Thyroid gland (tissue), 4 donors: ENCODE measurements around the gene LRFN2. TPM values are rescaled to one million over a fixed set of nuclear protein-coding genes. Genes with fewer than 3 reads are reported as not detected.

Source experiments
- DNase-seq, 2 donors: peaks; one replicate each; pipeline ENCODE4 v3.0.0-alpha.2; 2019
- H3K27ac ChIP-seq, 3 donors: fragments of 200-600 bp; sonication (generic); 1 replicate in 2 of 3; 2 replicates in 1 of 3; pipeline ENCODE4 v1.5.1; 2016 to 2019; ENCODE audit warnings: mild to moderate bottlenecking in 1 of 3, moderate library complexity in 1 of 3
- H3K27me3 ChIP-seq: fragments of 200-600 bp; sonication (generic); one replicate; pipeline ENCODE4 v1.5.1; 2019
- H3K36me3 ChIP-seq, 2 donors: fragments of 200-600 bp; sonication (generic); one replicate each; pipeline ENCODE4 v1.5.1; 2016 to 2019
- H3K4me1 ChIP-seq, 2 donors: fragments of 200-600 bp; sonication (generic); one replicate each; pipeline ENCODE4 v1.5.1; 2017 to 2019
- H3K4me3 ChIP-seq, 3 donors: fragments of 200-600 bp; sonication (generic); replicated peaks in 1 of 3; 1 replicate in 2 of 3; 2 replicates in 1 of 3; pipeline ENCODE4 v1.5.1; 2016; ENCODE audit warnings: mild to moderate bottlenecking in 1 of 3
- H3K9me3 ChIP-seq: fragments of 200-600 bp; sonication (generic); one replicate; pipeline ENCODE4 v1.5.1; 2017
- CTCF ChIP-seq, 6 experiments: fragments of 200-600 bp in 3 of 6; fragments of 450-650 bp in 3 of 6; sonication (generic) in 3 of 6; IDR thresholded peaks; one replicate each; pipeline ENCODE4 v1.5.1; 2016 to 2019; ENCODE audit warnings: antibody characterized with exemption in 6 of 6, mild to moderate bottlenecking in 2 of 6, inconsistent platforms in 1 of 6, moderate library complexity in 1 of 6
- POLR2A ChIP-seq, 2 donors: fragments of 450-650 bp; IDR thresholded peaks; one replicate each; pipeline ENCODE4 v1.6.1; 2017; ENCODE audit warnings: antibody characterized with exemption in 2 of 2, mild to moderate bottlenecking in 2 of 2, moderate library complexity in 1 of 2
- WGBS, 2 donors: methylation state at CpG; one replicate each; pipeline ENCODE4 v1.1.5; 2017; 5-methylcytosine and 5-hydroxymethylcytosine counted together
- intact Hi-C: fragments of 100-400 bp; cut with DNase I; formaldehyde crosslinking; loops from one replicate; pipeline ENCODE4 v1.15.1; 2023
- total RNA-seq, 4 donors: library from RNA; depleted of rRNA; stranded (reverse); fragments of >200 nt; gene quantifications; one replicate each; pipeline ENCODE4 v1.2.3, GENCODE V29; 2016

LRFN2 gene
- total RNA-seq, 4 donors from 2014 or later, result 0.13 TPM; not detected in 3

GRCh38 chr6:40444811-40445210 is 142.4 kb downstream of the LRFN2 start:
- H3K36me3 ChIP-seq, result no peaks in the 10 kb centered on the region
- H3K4me3 ChIP-seq, result no peak overlapping the region
- H3K4me1 ChIP-seq, result no peaks in the 10 kb centered on the region
- no peak for DNase-seq
- 29 to 46% methylated on average over 1 of the region's 1 CpG for WGBS, 2 donors
- H3K27ac ChIP-seq, result no peak overlapping the region
- H3K9me3 ChIP-seq, result no peaks in the 10 kb centered on the region
- intact Hi-C loops, result no loop called here
- TF ChIP-seq POLR2A (IDR thresholded peaks at IDR 0.05) (no peak), CTCF (IDR thresholded peaks at IDR 0.05) (no peak)
- H3K27me3 ChIP-seq, result no peaks in the 10 kb centered on the region

DNA sequence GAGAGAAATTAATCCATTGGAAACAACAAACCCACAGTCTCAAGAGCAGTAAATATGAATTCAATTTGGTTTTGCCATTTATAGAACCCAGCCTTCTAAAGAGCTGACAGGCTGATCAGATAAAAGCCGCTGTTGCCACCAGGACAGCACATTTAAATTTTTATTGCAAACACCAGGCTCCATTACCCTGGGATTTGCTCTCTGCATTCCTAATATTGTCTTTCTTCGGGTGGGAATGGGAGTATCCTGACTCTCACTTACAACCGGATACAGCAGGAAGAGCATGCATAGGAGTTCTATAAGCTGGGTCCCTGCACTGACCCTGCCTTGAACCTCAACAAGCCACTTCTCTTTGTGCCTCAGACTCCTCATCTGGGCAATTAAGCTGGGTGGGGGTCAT is 142.9 kb downstream of the LRFN2 start:
- Histone ChIP-seq H3K9me3 (no peaks in the 10 kb centered on the region), H3K4me3 (no peak overlapping the region), H3K36me3 (no peaks in the 10 kb centered on the region), H3K4me1 (no peaks in the 10 kb centered on the region), H3K27ac (no peak overlapping the region), H3K27me3 (no peaks in the 10 kb centered on the region)
- no peak for DNase-seq
- intact Hi-C loops, result no loop called here
- 59 to 72% methylated on average over 3 of the region's 3 CpGs for WGBS, 2 donors
- TF ChIP-seq CTCF (IDR thresholded peaks at IDR 0.05), result no peak
- TF ChIP-seq POLR2A (IDR thresholded peaks at IDR 0.05), result no peak

DNA sequence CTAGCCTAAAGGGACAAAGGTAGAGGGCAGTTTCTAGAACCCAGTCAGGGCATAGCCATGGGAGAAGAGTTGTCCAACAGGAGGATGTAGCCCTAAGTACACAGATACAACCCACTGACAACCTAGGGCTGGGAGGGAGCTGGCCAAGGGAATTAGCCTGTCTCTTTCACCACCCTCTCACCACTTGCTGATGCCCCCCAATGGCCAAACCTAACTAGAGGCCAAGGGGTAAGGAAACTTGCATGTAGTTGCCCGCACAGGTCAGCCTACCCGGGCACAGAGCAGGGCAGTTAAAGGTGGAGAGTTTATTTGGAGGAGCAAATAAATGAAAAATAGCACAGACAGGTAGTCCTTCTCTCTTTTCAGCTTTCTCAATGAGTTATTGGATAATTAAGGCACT is 143.3 kb downstream of the LRFN2 start:
- WGBS, 2 donors, result 96 to 97% methylated on average over 2 of the region's 2 CpGs

GRCh38 chr6:40442591-40442990 is 144.6 kb downstream of the LRFN2 start:
- 82 to 96% methylated on average over 3 of the region's 3 CpGs for WGBS, 2 donors
- H3K4me1 ChIP-seq, result no peaks in the 10 kb centered on the region
- no peaks in the 10 kb centered on the region for H3K36me3 ChIP-seq
- DNase-seq, result no peak
- H3K27me3 ChIP-seq, result no peaks in the 10 kb centered on the region
- H3K4me3 ChIP-seq, result no peak overlapping the region
- TF ChIP-seq POLR2A (IDR thresholded peaks at IDR 0.05) (no peak), CTCF (IDR thresholded peaks at IDR 0.05) (no peak)
- H3K9me3 ChIP-seq, result no peaks in the 10 kb centered on the region
- no peak overlapping the region for H3K27ac ChIP-seq
- intact Hi-C loops, result no loop called here

More for the DNA sequence above, 143.3 kb downstream of the LRFN2 start:
- Histone ChIP-seq H3K27me3 (no peaks in the 10 kb centered on the region), H3K4me1 (no peaks in the 10 kb centered on the region), H3K4me3 (no peak overlapping the region), H3K36me3 (no peaks in the 10 kb centered on the region), H3K9me3 (no peaks in the 10 kb centered on the region), H3K27ac (no peak overlapping the region)
- no peak for DNase-seq
- intact Hi-C loops, result no loop called here
- no peak for TF ChIP-seq CTCF (IDR thresholded peaks at IDR 0.05)
- TF ChIP-seq POLR2A (IDR thresholded peaks at IDR 0.05), result no peak

- intact Hi-C loops, result no loop called here
- no peak for TF ChIP-seq POLR2A (IDR thresholded peaks at IDR 0.05)
- no peak for TF ChIP-seq CTCF (IDR thresholded peaks at IDR 0.05)
- H3K4me3 ChIP-seq, result no peak overlapping the region
- WGBS, 2 donors, result 91 to 95% methylated on average over 12 of the region's 12 CpGs
- DNase-seq, result no peak
- H3K4me1 ChIP-seq, result no peaks in the 10 kb centered on the region
- no peaks in the 10 kb centered on the region for H3K27me3 ChIP-seq
- H3K9me3 ChIP-seq, result no peaks in the 10 kb centered on the region
- H3K27ac ChIP-seq, result no peak overlapping the region
- H3K36me3 ChIP-seq, result no peaks in the 10 kb centered on the region
Measured at GRCh38 chr6:40441150-40441549, 146.0 kb downstream of the LRFN2 start.
